ENCODE data around the gene GRPEL1.

- TF ChIP-seq EZH2 (IDR thresholded peaks at IDR 0.05; ENCODE audit: borderline replicate concordance) (no peak), CTCF (IDR thresholded peaks at IDR 0.05; ENCODE audit: poor library complexity) (no peak)
Measured at GRCh38 chr4:7063362-7063761, 4.5 kb downstream of the GRPEL1 start.

Measured in hepatocyte (in vitro differentiated cells).